ENCODE data around the gene NCAPG.

- TF ChIP-seq POLR2AphosphoS5 (IDR thresholded peaks at IDR 0.05; ENCODE audit: low read length) (no peak), CTCF (IDR thresholded peaks at IDR 0.05 in 2 of 3, conservative IDR thresholded peaks at IDR 0.05 in 1 of 3; ENCODE audit: control insufficient read depth in 2 of 3, extremely low read depth in 1 of 3, insufficient read depth in 1 of 3, low read depth in 3 of 3, low read length in 3 of 3) (no peak), TAF1 (IDR thresholded peaks at IDR 0.05; ENCODE audit: borderline replicate concordance, low read depth, low read length) (no peak), BHLHE40 (IDR thresholded peaks at IDR 0.05; ENCODE audit: borderline replicate concordance in 1 of 2, low read depth in 2 of 2, low read length in 1 of 2) (no peak), POLR2A (IDR thresholded peaks at IDR 0.05; ENCODE audit: low read depth, low read length) (no peak), SUPT20H (IDR thresholded peaks at IDR 0.05; ENCODE audit: borderline replicate concordance, control insufficient read depth, low read depth, low read length) (no peak), EGR1 (IDR thresholded peaks at IDR 0.05; ENCODE audit: borderline replicate concordance in 1 of 2, low read depth in 2 of 2, low read length in 2 of 2) (no peak), ELK1 (IDR thresholded peaks at IDR 0.05; ENCODE audit: low read depth, low read length) (no peak)
- TF ChIP-seq, protein P1, sequence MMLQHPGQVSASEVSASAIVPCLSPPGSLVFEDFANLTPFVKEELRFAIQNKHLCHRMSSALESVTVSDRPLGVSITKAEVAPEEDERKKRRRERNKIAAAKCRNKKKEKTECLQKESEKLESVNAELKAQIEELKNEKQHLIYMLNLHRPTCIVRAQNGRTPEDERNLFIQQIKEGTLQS (IDR thresholded peaks at IDR 0.05; ENCODE audit: borderline replicate concordance, extremely low read depth, low read depth, low read length) = no peak
Measured at GRCh38 chr4:17766826-17767458, 43.8 kb upstream of the NCAPG start.

All from GM12878 (cell line).